Kidney glomerular epithelial cell (primary cell): ENCODE data around the gene KRT80.
A peak's percentile ranks its signal among the peaks of the same experiment; 100 is the strongest.
"Not testable (repeated sequence)": the region's sequence is repeated elsewhere in the genome, so short reads cannot be mapped to it uniquely, and the experiment has no call there.

Experiments used
- DNase-seq: peaks from one replicate; lab custom pipeline; 2025; lab: John Stamatoyannopoulos, UW

KRT80 gene

DNA sequence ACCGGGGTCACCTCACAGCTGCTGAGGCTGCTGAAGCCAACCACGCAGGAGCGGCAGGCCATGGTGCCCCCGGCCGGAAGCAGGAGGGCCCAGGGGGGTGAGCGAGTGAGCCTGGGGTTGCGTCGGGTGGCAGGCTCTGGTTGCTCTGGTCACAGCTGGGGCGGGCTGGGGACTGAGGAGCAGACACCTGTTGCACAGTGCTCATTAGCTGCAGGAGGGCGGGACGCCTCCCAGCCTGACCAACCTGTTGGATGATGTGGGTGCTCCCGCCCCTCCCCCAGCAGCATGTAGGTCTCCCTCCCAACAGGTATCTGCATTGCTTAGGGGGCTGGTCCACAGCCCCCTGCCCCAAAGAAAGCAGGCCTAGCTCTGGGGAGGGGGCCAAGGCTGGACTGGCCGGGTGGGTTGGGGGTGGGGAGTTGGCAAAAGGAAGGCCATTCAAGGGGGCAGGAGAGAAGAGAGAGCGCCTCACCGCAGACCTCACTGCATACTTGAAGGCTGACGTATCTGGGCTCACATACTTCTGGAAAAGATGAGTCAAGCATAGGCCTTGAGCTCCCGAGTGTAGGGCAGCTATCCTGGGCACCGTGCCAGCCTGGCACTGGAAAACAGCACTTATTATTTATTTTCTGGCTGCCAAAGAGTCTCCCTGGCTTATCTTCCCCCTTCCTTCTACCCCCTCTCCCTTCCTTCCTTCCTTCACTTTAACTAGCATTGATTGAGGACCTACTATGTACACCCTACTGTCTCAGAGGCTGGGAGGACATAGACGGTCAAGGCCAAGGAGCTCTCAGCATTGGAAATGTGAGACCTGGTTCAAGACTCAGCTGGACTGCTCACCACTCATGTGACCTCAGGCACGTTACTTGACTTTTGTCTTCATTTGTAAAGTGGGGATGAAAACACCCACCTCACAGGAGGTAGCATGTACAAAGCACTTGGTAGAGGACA, at the start of gene KRT80:
TSS of gene KRT80 (minus strand) at position 174 of the 951 bp plus-strand sequence. CDS start at position 62, 112 bp downstream.
- DNase-seq: peak; percentile 98

GRCh38 chr12:52241205-52241842, 49.5 kb upstream of the KRT80 start:
- no peak for DNase-seq

DNA sequence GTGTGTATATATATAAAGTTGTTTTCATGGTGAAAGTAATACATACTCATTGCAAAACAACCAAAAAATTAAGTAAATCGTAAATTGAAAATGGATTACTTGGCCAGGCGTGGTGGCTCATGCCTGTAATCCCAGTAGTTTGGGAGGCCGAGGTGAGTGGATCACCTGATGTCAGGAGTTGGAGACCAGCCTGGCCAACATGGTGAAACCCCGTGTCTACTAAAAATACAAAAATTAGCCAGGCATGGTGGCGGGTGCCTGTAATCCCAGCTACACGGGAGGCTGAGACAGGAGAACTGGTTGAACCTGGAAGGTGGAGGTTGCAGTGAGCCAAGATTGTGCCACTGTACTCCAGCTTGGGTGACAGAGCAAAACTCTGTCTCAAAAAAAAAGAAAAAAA, 48.4 kb upstream of the KRT80 start:
- DNase-seq: not testable (repeated sequence)

GRCh38 chr12:52239767-52240166, 48.0 kb upstream of the KRT80 start:
- no peak for DNase-seq

- DNase-seq: no peak
Observed at GRCh38 chr12:52238916-52239646, 47.3 kb upstream of the KRT80 start.

DNA sequence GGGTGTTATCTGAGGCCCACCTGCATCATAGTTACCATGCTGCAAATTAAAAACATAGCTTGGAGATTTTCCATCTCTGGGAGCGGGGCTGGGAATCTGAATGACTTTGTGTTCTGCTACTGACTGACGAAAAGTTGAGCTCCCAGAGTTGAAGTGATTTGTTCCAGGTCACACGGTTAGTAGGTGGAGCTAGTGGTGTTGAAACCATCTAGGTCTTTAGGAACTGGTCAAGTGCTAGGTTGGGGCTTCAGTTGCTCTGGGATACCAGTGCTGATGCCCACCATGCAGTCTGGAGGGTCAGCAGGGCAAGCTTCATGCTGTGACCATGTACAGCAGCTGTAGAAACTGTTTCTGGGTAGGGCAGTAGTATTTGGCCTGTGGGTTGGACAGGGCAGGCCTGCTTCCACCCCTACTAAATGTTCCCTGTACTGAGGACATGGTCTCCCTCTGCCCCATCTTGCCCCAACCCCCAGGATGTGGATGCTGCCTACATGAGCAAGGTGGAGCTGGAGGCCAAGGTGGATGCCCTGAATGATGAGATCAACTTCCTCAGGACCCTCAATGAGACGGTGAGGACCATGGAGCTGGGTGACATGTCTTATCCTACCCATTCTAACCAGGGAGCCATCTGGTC, 46.5 kb upstream of the KRT80 start:
- DNase-seq: no peak

DNA sequence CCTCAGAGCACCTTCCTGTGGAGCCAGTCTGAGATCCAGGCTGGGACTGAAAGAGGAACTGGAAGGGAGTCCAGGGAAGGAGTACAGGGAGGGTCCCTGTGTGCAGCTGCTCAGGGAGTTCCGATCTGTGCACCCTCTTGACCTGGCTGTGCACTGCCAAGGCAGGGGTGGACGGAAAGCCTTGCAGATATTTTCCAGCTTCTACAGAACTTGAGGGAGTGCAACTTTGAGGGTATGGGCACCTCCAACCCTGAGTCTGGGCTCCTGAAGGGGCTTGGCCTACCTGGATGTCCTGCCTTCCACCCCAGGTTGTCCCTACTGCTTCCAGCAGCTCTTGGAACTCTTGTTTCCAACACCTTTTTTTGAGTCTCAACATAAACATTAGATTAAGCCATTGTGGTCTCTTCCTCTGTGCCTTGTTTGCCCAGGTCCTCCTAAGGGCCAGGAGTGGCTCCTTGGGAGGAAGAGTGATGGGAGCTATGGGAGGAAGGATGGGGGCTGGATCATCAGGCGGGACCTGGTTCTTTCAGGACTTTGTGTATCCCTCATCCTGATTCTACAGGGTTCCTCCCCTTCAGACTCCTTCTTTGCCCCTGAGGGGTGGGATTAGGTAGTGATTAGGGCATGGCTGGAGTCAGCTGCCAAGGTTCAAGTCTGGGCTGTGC, 44.7 kb upstream of the KRT80 start:
- DNase-seq: no peak

GRCh38 chr12:52235822-52236361, 44.1 kb upstream of the KRT80 start:
- DNase-seq: no peak

DNA sequence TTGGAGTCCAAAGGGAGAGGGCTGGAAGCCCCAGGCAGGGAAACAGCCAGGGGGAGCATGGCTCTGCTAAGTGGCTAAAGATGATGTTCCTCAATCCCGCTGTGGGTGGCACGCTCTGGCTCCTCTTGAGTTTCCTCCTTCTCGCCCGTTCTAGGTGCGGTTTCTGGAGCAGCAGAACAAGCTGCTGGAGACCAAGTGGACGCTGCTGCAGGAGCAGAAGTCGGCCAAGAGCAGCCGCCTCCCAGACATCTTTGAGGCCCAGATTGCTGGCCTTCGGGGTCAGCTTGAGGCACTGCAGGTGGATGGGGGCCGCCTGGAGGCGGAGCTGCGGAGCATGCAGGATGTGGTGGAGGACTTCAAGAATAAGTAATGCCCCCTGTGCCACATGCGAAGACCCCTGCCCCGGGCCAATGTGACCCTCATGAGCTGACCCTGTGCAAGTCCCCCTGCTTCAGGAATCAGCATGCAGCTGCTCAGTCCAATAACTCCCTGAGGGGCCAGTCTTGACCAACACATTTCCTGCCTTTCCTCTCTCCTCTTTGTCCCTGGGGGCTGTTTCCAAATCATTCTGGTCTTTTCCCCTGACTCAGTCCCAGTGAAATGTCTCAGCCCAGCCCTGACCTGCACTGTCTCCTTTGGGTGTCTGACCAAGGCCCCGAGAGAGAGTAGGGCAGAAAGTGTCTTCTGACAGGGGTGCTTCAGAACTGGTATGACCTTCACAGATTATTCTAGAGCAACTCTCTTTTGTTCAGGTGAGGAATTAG, 43.4 kb upstream of the KRT80 start:
- no peak for DNase-seq

DNA sequence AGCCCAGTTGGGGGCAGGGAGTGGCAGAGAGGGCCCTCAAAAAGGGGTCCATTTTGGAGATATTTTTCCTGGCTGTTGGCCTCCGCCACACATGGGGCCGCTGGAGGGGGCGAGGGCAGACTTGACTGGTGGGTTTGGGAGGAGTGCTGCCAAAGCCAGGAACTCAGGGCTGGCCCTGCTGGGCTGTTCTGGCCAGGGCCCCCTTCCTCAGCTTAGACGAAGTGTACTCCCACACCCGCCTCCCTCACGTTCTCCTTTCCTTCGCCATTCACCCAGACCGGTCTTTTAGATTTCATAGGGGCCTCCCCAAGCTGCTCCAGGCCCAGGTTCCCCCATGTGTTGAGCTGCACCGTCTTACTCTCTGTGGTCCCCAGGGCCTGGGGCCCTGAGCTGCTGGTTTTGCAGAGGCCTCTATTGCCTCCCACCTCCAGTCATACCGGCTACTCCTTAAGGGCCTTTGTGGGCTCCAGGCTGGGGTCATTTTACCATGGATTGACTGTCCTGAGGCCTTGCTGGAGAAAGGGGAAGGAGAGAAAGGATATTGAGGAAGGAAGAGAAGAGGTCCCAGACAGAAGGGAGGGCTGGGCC, 42.5 kb upstream of the KRT80 start:
- no peak for DNase-seq

- DNase-seq: no peak
Observed at GRCh38 chr12:52233462-52234207, 41.8 kb upstream of the KRT80 start.

DNA sequence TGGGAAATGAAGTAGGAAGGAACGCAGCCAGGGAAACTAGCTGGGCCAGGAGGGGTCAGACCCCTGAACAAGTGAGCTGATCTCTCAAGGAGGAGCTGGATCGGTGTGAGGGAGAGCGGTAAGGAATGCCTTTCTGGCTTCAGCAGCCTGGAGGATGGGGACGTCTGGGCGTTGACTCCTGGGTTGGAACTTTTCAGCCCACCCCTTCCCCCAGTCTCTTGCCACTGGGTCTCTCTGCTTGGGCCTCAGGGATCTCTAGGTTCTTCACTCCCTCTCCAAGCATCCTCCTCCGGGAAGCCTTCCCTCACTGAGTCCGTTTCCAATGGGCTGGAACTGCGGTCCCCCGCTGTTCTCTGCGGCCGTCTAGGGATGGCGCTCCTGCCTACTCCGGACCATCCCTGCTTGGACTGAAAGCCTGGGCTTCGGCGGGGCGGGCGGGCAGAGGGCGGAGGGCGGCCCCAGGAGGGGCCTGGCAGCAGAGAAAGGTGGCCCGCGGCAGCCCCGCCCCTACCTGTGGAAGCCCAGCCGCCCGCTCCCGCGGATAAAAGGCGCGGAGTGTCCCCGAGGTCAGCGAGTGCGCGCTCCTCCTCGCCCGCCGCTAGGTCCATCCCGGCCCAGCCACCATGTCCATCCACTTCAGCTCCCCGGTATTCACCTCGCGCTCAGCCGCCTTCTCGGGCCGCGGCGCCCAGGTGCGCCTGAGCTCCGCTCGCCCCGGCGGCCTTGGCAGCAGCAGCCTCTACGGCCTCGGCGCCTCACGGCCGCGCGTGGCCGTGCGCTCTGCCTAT, 41.1 kb upstream of the KRT80 start, which contains the start of gene KRT7:
TSS of gene KRT7 (plus strand) at position 570 of the 788 bp plus-strand sequence. CDS start at position 624, 54 bp downstream.
- DNase-seq: peak; percentile 46

DNA sequence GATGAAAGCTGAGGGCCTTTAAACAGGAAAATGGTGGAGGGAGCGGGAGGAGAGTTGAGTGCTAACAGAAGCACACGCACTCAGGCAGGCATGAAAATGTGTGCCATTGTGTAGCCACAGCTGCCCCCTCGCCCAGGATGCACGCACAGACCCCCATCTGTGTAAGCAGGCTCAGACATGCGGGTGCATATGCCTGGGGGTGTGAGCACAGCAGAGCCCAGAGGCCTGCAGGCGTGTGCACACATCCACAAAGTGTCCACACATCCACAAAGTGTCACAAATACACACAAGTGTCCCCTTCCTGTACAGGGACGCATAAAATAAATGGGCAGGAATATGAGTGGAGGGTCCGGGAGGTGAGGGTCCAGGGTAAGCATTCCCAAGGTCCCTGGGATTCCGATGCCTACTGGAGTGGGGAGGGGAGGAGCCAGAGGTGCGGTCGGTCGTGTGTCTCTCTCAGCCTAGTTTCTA, 40.4 kb upstream of the KRT80 start:
- DNase-seq: no peak

- DNase-seq: no peak
Observed at GRCh38 chr12:52231305-52232202, 39.7 kb upstream of the KRT80 start.

DNA sequence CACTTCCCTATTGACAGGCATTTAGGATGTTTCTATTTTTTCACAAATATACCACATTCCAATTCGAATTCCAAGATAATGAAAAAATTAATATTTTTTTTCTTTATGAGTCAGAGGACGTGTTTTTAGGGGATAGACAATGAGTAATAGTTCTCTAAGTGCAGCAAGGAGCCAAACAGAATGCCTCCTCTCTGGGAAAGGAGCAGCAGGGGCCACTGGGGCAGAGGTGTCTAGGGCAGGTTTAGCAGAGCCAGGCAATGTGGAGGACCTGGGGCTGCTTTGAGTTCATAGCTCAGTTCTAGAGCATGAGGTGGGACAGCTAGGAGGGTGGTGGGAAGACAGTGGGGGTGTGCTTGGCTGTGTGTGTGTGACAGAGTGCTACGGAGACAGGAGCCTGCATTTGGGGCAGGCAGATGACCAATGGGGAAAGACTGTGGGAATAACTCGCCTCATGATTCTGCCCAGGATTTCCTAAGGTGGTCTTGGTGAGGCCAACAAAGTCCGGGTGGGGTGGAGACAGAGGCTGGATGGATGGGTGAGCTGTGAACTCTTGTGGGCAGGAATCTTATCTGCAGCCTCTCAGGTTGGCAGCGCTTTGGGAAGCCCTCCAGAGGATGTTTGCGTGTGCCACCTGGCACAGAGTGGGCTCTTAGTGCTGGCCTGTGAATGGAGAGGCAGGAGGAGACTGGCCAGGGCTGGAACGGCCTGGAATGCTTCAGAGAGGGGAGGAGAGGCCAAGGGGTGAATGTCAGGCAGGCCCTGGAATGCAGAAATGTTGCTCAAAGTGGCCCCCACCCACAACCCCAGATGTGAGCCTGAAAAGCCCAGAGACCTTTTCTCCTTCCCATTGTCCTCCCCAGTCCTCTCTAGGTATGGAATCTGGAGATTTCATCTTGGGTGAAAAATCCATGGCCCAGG, 38.8 kb upstream of the KRT80 start:
- peak; percentile 67 for DNase-seq

DNA sequence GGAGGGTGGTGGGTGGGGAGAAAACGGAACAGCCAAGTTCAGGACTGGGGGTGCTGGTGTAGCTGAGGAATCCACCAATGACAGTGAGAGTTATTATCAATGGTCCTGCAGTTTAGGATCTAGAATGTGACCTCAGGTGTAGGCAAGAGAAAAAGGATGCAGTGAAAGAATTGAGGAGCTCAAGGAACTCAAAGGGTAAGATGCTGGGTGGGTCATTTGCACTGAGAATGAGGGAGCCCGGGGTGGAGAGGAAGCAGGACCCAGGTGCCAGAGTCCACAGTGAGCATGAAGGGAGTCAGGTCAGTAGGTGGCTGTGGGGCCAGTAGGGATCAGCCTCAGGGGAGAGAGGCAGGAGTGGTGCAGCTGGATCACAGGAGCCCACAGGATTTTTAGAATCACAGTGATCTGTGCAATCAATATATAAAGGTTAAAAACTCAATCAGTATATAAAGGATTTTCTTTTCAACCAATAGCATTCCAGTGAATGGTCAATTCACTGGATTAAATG, 38.1 kb upstream of the KRT80 start:
- DNase-seq: no peak
